CD4-positive, alpha-beta T cell (primary cell): ENCODE data around the gene FAM3D. TPM values are rescaled to one million over a fixed set of nuclear protein-coding genes. Genes with fewer than 3 reads are reported as not detected.

Source experiments
- ATAC-seq: fragments of 200-7000 bp; cut with Tn5 transposase; one replicate; pipeline ENCODE4 v1.10.0; 2022; ENCODE audit warnings: mild to moderate bottlenecking; ENCODE audit not compliant: poor library complexity
- CTCF ChIA-PET: fragments of 350-600 bp; sonication (Branson Sonifier 250); formaldehyde crosslinking; loops from one replicate; lab custom pipeline; 2021; ENCODE audit warnings: antibody characterized with exemption, inconsistent platforms; lab: Charles Lee
- POLR2A ChIA-PET: fragments of 350-600 bp; sonication (Branson Sonifier 250); formaldehyde crosslinking; loops from one replicate; lab custom pipeline; 2021; ENCODE audit warnings: antibody characterized with exemption, inconsistent platforms; lab: Charles Lee
- DNase-seq, 14 experiments: peaks; one replicate each; pipeline ENCODE4 v3.0.0-alpha.2; 2013 to 2020; ENCODE audit warnings: mixed read lengths in 2 of 14
- H3K27ac ChIP-seq, 2 donors: one replicate each; pipeline versions ENCODE4 v1.5.1 to v1.7.0; 2013; ENCODE audit warnings: low read length in 2 of 2, low read depth in 1 of 2, mild to moderate bottlenecking in 1 of 2
- H3K27me3 ChIP-seq, 2 experiments: 1 replicate in 1 of 2; 2 replicates in 1 of 2; pipeline versions ENCODE4 v1.6.1 to v1.7.0; 2013; ENCODE audit warnings: low read length in 2 of 2, control low read depth in 1 of 2, mild to moderate bottlenecking in 1 of 2, moderate library complexity in 1 of 2; ENCODE audit not compliant: insufficient read depth in 2 of 2, control insufficient read depth in 1 of 2
- H3K36me3 ChIP-seq: one replicate; pipeline ENCODE4 v1.6.1; 2013; ENCODE audit warnings: low read length, control low read depth; ENCODE audit not compliant: insufficient read depth
- H3K4me1 ChIP-seq: one replicate; pipeline ENCODE4 v1.6.1; 2013; ENCODE audit warnings: low read length, control low read depth; ENCODE audit not compliant: insufficient read depth
- H3K4me3 ChIP-seq: one replicate; pipeline ENCODE4 v1.5.1; 2013; ENCODE audit warnings: mild to moderate bottlenecking, low read length, moderate library complexity
- H3K9me3 ChIP-seq, 2 experiments: 1 replicate in 1 of 2; 2 replicates in 1 of 2; pipeline versions ENCODE4 v1.6.1 to v1.7.0; 2013; ENCODE audit warnings: low read length in 2 of 2, mild to moderate bottlenecking in 2 of 2, control low read depth in 1 of 2, moderate library complexity in 1 of 2; ENCODE audit not compliant: control insufficient read depth in 1 of 2, insufficient read depth in 1 of 2
- H3K27ac Mint-ChIP-seq: one replicate; pipeline ENCODE4 v1.8.0; 2020; ENCODE audit warnings: mixed read lengths
- H3K27me3 Mint-ChIP-seq: one replicate; pipeline ENCODE4 v1.8.0; 2021; ENCODE audit warnings: mixed read lengths
- H3K36me3 Mint-ChIP-seq: one replicate; pipeline ENCODE4 v1.8.0; 2021; ENCODE audit warnings: low read depth, mixed read lengths
- H3K4me1 Mint-ChIP-seq: one replicate; pipeline ENCODE4 v1.8.0; 2021; ENCODE audit warnings: low read depth, mixed read lengths
- H3K4me3 Mint-ChIP-seq: one replicate; pipeline ENCODE4 v1.8.0; 2020; ENCODE audit warnings: mild to moderate bottlenecking, mixed read lengths
- H3K9me3 Mint-ChIP-seq: one replicate; pipeline ENCODE4 v1.8.0; 2020; ENCODE audit warnings: mixed read lengths
- intact Hi-C, 2 experiments: fragments of 100-400 bp; cut with DNase I in 1 of 2; cut with micrococcal nuclease in 1 of 2; formaldehyde crosslinking; loops; one replicate each; pipeline versions ENCODE4 v1.15.1 to v1.9.0; 2023 to 2025; cut with DNase I, micrococcal nuclease
- total RNA-seq, 174 experiments: library from RNA in 2 of 174; stranded (reverse) in 2 of 174; gene quantifications; one replicate each; pipeline ENCODE4 v1.2.3 and lab custom pipeline; 2021 to 2026
- TF ChIP-seq, protein P1 (sequence below): fragments of 200-600 bp; IDR thresholded peaks from one replicate; pipeline ENCODE4 v1.8.0; 2022; ENCODE audit warnings: antibody characterized with exemption, mild to moderate bottlenecking

The FAM3D gene
- total RNA-seq, 2 experiments from 2014 or later = not detected

- Histone ChIP-seq H3K27me3 (no peaks in the 10 kb centered on the region), H3K4me3 (no peak overlapping the region), H3K9me3 (peaks cover 0 to 5% of the 10 kb centered on the region in 2 experiments), H3K4me1 (no peaks in the 10 kb centered on the region), H3K27ac (no peak overlapping the region), H3K36me3 (no peaks in the 10 kb centered on the region)
- DNase-seq = no peak
- no peaks in the 10 kb centered on the region for H3K4me1 Mint-ChIP-seq
- no peaks in the 10 kb centered on the region for H3K9me3 Mint-ChIP-seq
- POLR2A ChIA-PET = no interaction called here
- CTCF ChIA-PET = no interaction called here
- ATAC-seq = no peak
- H3K27me3 Mint-ChIP-seq = no peaks in the 10 kb centered on the region
- no peaks in the 10 kb centered on the region for H3K36me3 Mint-ChIP-seq
- no peak overlapping the region for H3K27ac Mint-ChIP-seq
- intact Hi-C loops = no loop called here
- H3K4me3 Mint-ChIP-seq = no peak overlapping the region
- TF ChIP-seq, protein P1, sequence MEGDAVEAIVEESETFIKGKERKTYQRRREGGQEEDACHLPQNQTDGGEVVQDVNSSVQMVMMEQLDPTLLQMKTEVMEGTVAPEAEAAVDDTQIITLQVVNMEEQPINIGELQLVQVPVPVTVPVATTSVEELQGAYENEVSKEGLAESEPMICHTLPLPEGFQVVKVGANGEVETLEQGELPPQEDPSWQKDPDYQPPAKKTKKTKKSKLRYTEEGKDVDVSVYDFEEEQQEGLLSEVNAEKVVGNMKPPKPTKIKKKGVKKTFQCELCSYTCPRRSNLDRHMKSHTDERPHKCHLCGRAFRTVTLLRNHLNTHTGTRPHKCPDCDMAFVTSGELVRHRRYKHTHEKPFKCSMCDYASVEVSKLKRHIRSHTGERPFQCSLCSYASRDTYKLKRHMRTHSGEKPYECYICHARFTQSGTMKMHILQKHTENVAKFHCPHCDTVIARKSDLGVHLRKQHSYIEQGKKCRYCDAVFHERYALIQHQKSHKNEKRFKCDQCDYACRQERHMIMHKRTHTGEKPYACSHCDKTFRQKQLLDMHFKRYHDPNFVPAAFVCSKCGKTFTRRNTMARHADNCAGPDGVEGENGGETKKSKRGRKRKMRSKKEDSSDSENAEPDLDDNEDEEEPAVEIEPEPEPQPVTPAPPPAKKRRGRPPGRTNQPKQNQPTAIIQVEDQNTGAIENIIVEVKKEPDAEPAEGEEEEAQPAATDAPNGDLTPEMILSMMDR = no peak
Measured at GRCh38 chr3:58708116-58708791, 41.7 kb upstream of the FAM3D start.

GRCh38 chr3:58707390-58707930 is 40.9 kb upstream of the FAM3D start:
- TF ChIP-seq, protein P1 = no peak
- POLR2A ChIA-PET = no interaction called here

DNA sequence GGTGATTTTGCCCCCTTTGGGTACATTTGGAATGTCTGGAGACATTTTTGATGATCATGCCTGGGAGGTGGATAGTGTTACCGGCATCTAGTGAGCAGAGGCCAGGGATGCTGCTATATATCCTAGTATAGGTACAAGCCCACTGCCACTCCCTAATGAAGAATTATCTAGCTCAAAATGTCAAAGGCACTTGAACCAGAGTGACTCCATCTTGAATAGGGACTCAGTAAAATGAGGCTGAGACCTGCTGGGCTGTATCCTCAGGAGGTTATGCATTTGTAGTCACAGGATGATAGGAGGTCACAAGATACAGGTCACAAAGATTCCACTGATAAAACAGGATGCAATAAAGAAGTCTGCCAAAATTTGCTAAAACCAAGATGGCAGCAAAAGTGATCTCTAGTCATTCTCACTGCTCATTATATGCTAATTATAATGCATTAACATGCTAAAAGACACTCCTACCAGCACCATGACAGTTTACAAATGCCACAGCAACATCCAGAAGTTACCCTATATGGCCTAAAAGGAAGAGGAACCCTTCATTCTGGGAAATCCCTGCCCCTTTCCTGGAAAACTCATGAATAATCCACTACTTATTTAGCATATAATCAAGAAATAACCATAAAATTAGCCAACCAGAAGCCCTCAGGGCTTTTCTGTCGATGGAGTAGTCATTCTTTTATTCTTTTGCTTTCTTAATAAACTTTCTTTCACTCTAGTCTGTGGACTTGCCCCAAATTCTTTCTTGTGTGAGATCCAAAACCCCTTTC is 40.0 kb upstream of the FAM3D start:
- H3K27me3 Mint-ChIP-seq = peaks cover 4% of the 10 kb centered on the region
- CTCF ChIA-PET = no interaction called here
- no peak for ATAC-seq

More at GRCh38 chr3:58707390-58707930, 40.9 kb upstream of the FAM3D start:
- Mint-ChIP-seq H3K4me1 (no peaks in the 10 kb centered on the region), H3K9me3 (no peaks in the 10 kb centered on the region), H3K36me3 (no peaks in the 10 kb centered on the region), H3K4me3 (no peak overlapping the region), H3K27ac (no peak overlapping the region), H3K27me3 (no peaks in the 10 kb centered on the region)
- Histone ChIP-seq H3K27me3 (no peaks in the 10 kb centered on the region), H3K36me3 (no peaks in the 10 kb centered on the region), H3K4me3 (no peak overlapping the region), H3K27ac (no peak overlapping the region), H3K4me1 (no peaks in the 10 kb centered on the region), H3K9me3 (peaks cover 0 to 5% of the 10 kb centered on the region in 2 experiments)
- ATAC-seq (no peak), DNase-seq (no peak)
- CTCF ChIA-PET = no interaction called here
- intact Hi-C loops = no loop called here

More for the DNA sequence above, 40.0 kb upstream of the FAM3D start:
- no peak overlapping the region for H3K4me3 ChIP-seq
- no peaks in the 10 kb centered on the region for H3K27me3 ChIP-seq
- H3K9me3 ChIP-seq = peaks cover 0 to under 1% of the 10 kb centered on the region in 2 experiments
- Mint-ChIP-seq H3K36me3 (no peaks in the 10 kb centered on the region), H3K27ac (no peak overlapping the region), H3K4me1 (no peaks in the 10 kb centered on the region), H3K4me3 (no peak overlapping the region), H3K9me3 (no peaks in the 10 kb centered on the region)
- no peak for DNase-seq
- intact Hi-C loops = no loop called here
- no peaks in the 10 kb centered on the region for H3K4me1 ChIP-seq
- TF ChIP-seq, protein P1 = no peak
- no peaks in the 10 kb centered on the region for H3K36me3 ChIP-seq
- H3K27ac ChIP-seq = no peak overlapping the region
- POLR2A ChIA-PET = no interaction called here
